Keratinocyte (primary cell): ENCODE data around the gene EVI5. TPM values are rescaled to one million over a fixed set of nuclear protein-coding genes. Genes with fewer than 3 reads are reported as not detected.

Source experiments
- DNase-seq: peaks from one replicate; pipeline ENCODE4 v3.0.0-alpha.2; 2011; ENCODE audit warnings: low read depth, missing footprints, low spot score
- FAIRE-seq: peaks from 2 replicates; lab custom pipeline; 2011; peaks lifted over from hg19 to GRCh38; lab: Jason Lieb, UNC
- H2AFZ ChIP-seq: 2 replicates; pipeline ENCODE4 v1.6.0; 2012; ENCODE audit warnings: low read length, control low read depth, inconsistent platforms; ENCODE audit not compliant: control insufficient read depth
- H3K27ac ChIP-seq: 2 replicates; pipeline ENCODE4 v1.5.1; 2011; ENCODE audit warnings: low read length; ENCODE audit not compliant: control insufficient read depth, insufficient read depth
- H3K27me3 ChIP-seq: 3 replicates; pipeline ENCODE4 v1.6.0; 2011; ENCODE audit warnings: low read length; ENCODE audit not compliant: control insufficient read depth, insufficient read depth; ENCODE audit errors: extremely low read depth
- H3K36me3 ChIP-seq, 2 experiments: 2 replicates in 1 of 2; 3 replicates in 1 of 2; pipeline ENCODE4 v1.5.1; 2011; ENCODE audit warnings: low read length in 2 of 2, mild to moderate bottlenecking in 1 of 2; ENCODE audit not compliant: control insufficient read depth in 2 of 2, insufficient read depth in 2 of 2; ENCODE audit errors: extremely low read depth in 1 of 2
- H3K4me1 ChIP-seq: 3 replicates; pipeline ENCODE4 v1.5.1; 2011; ENCODE audit warnings: low read length; ENCODE audit not compliant: control insufficient read depth, insufficient read depth; ENCODE audit errors: extremely low read depth
- H3K4me2 ChIP-seq: 3 replicates; pipeline ENCODE4 v1.6.0; 2011; ENCODE audit warnings: low read depth, low read length; ENCODE audit not compliant: control insufficient read depth, insufficient read depth; ENCODE audit errors: extremely low read depth
- H3K4me3 ChIP-seq, 3 experiments: fragments of 200-600 bp in 1 of 3; sonication (generic) in 1 of 3; 2 replicates in 2 of 3; 3 replicates in 1 of 3; pipeline ENCODE4 v1.5.1; 2011 to 2016; ENCODE audit warnings: low read length in 3 of 3, mild to moderate bottlenecking in 3 of 3, control low read depth in 2 of 3, inconsistent platforms in 1 of 3, low read depth in 1 of 3, mixed read lengths in 1 of 3, mixed run types in 1 of 3, moderate library complexity in 1 of 3; ENCODE audit not compliant: control insufficient read depth in 2 of 3, insufficient read depth in 2 of 3; ENCODE audit errors: extremely low read depth in 1 of 3
- H3K79me2 ChIP-seq: 2 replicates; pipeline ENCODE4 v1.6.0; 2012; ENCODE audit warnings: low read length; ENCODE audit not compliant: control insufficient read depth, insufficient read depth
- H3K9ac ChIP-seq: 3 replicates; pipeline ENCODE4 v1.6.0; 2011; ENCODE audit warnings: low read length; ENCODE audit not compliant: control insufficient read depth, insufficient read depth; ENCODE audit errors: extremely low read depth
- H3K9me1 ChIP-seq: 3 replicates; pipeline ENCODE4 v1.6.0; 2011; ENCODE audit warnings: low read length; ENCODE audit not compliant: control insufficient read depth, insufficient read depth; ENCODE audit errors: extremely low read depth
- H3K9me3 ChIP-seq: 2 replicates; pipeline ENCODE4 v1.5.1; 2012; ENCODE audit warnings: low read depth, low read length; ENCODE audit not compliant: control insufficient read depth
- H4K20me1 ChIP-seq: 3 replicates; pipeline ENCODE4 v1.6.0; 2011; ENCODE audit warnings: low read length; ENCODE audit not compliant: control insufficient read depth, insufficient read depth; ENCODE audit errors: extremely low read depth
- CTCF ChIP-seq, 3 experiments: IDR thresholded peaks in 1 of 3; conservative IDR thresholded peaks in 1 of 3; optimal IDR thresholded peaks in 1 of 3; 2 replicates in 2 of 3; 3 replicates in 1 of 3; pipeline versions ENCODE3 to v1.5.1; 2011; ENCODE audit warnings: low read length in 3 of 3, mild to moderate bottlenecking in 3 of 3, moderate library complexity in 2 of 3, control low read depth in 1 of 3, inconsistent platforms in 1 of 3; ENCODE audit not compliant: insufficient read depth in 2 of 3; ENCODE audit errors: extremely low read depth in 1 of 3
- EZH2 ChIP-seq: IDR thresholded peaks from one replicate; pipeline ENCODE4 v1.6.1; 2012; ENCODE audit warnings: inconsistent platforms, mild to moderate bottlenecking, low read length, moderate library complexity
- dilution Hi-C: fragments of 300-500 bp; cut with MboI; formaldehyde crosslinking; loops from one replicate; pipeline ENCODE4 v1.7.0; 2020; ENCODE audit warnings: low sequenced_read_pairs; ENCODE audit not compliant: extremely low pct_ligation_motif_present
- polyA plus RNA-seq, 5 experiments: library from polyadenylated mRNA; depleted of rRNA in 3 of 5; stranded (reverse) in 3 of 5; stranded (forward) in 1 of 5; unstranded in 1 of 5; fragments of >200 nt; gene quantifications; 1 replicate in 1 of 5; 2 replicates in 3 of 5; 3 replicates in 1 of 5; pipeline versions ENCODE4 v1.2.1 to v1.2.3, GENCODE V29; 2011 to 2012; ENCODE audit warnings: missing spikeins in 2 of 5, low read depth in 1 of 5, low replicate concordance in 1 of 5

The EVI5 gene
- polyA plus RNA-seq, 1 donor (not counting 4 experiments of a cell fraction or from before 2014, with no cell fraction given), result 23.2 TPM

- H3K4me2 ChIP-seq, result no peak overlapping the region
- no peak overlapping the region for H3K4me3 ChIP-seq
- DNase-seq, result no peak
- no peaks in the 10 kb centered on the region for H3K27me3 ChIP-seq
- H3K9me3 ChIP-seq, result no peaks in the 10 kb centered on the region
- no peak overlapping the region for H3K27ac ChIP-seq
- H3K36me3 ChIP-seq, result no peaks in the 10 kb centered on the region
- dilution Hi-C loops, result no loop called here
- no peaks in the 10 kb centered on the region for H3K9me1 ChIP-seq
- no peaks in the 10 kb centered on the region for H3K79me2 ChIP-seq
- H3K4me1 ChIP-seq, result peaks cover 3% of the 10 kb centered on the region
- no peak overlapping the region for H3K9ac ChIP-seq
- no peaks in the 10 kb centered on the region for H4K20me1 ChIP-seq
- TF ChIP-seq EZH2 (no peak), CTCF (optimal IDR thresholded peaks at IDR 0.05 in 1 of 3, IDR thresholded peaks at IDR 0.05 in 1 of 3, conservative IDR thresholded peaks at IDR 0.05 in 1 of 3; ENCODE audit: extremely low read depth in 1 of 3, insufficient read depth in 2 of 3, low read length in 3 of 3) (no peak)
- no peak for FAIRE-seq
- no peak overlapping the region for H2AFZ ChIP-seq
Observed at GRCh38 chr1:92797297-92797696, 12.4 kb upstream of the EVI5 start.

GRCh38 chr1:92795166-92795565 lies 10.3 kb upstream of the EVI5 start:
- H3K27ac ChIP-seq, result no peak overlapping the region
- no peak overlapping the region for H3K4me2 ChIP-seq
- H4K20me1 ChIP-seq, result no peaks in the 10 kb centered on the region
- no peak for DNase-seq
- no peaks in the 10 kb centered on the region for H3K36me3 ChIP-seq
- TF ChIP-seq EZH2 (no peak), CTCF (optimal IDR thresholded peaks at IDR 0.05 in 1 of 3, IDR thresholded peaks at IDR 0.05 in 1 of 3, conservative IDR thresholded peaks at IDR 0.05 in 1 of 3; ENCODE audit: extremely low read depth in 1 of 3, insufficient read depth in 2 of 3, low read length in 3 of 3) (no peak)
- H3K9ac ChIP-seq, result no peak overlapping the region
- H2AFZ ChIP-seq, result no peak overlapping the region
- no peaks in the 10 kb centered on the region for H3K9me3 ChIP-seq
- H3K4me1 ChIP-seq, result peaks cover 7% of the 10 kb centered on the region
- H3K9me1 ChIP-seq, result no peaks in the 10 kb centered on the region
- dilution Hi-C loops, result no loop called here
- FAIRE-seq, result no peak
- no peaks in the 10 kb centered on the region for H3K27me3 ChIP-seq
- no peaks in the 10 kb centered on the region for H3K79me2 ChIP-seq
- H3K4me3 ChIP-seq, result no peak overlapping the region
